Loucy (cell line): Measurements from ENCODE around the gene TMEM117.

Source experiments
- H2AFZ ChIP-seq: fragments of 200-600 bp; sonication (generic); 2 replicates; pipeline ENCODE4 v1.6.0; 2016; ENCODE audit warnings: antibody characterized with exemption, mild to moderate bottlenecking, low read length, moderate library complexity
- H3F3A ChIP-seq: fragments of 200-600 bp; 2 replicates; pipeline ENCODE4 v1.6.0; 2016; ENCODE audit warnings: antibody characterized with exemption, low read depth, mild to moderate bottlenecking
- H3K27me3 ChIP-seq: fragments of 200-600 bp; sonication (generic); 2 replicates; pipeline ENCODE4 v1.6.1; 2014; ENCODE audit warnings: low read length, mild to moderate bottlenecking; ENCODE audit not compliant: insufficient read depth, poor library complexity, severe bottlenecking
- H3K36me3 ChIP-seq: fragments of 200-600 bp; sonication (generic); 2 replicates; pipeline ENCODE4 v1.6.1; 2016; ENCODE audit warnings: low read length; ENCODE audit not compliant: insufficient read depth
- H3K4me1 ChIP-seq: fragments of 200-600 bp; sonication (generic); 2 replicates; pipeline ENCODE4 v1.5.1; 2014; ENCODE audit warnings: low read length, mild to moderate bottlenecking; ENCODE audit not compliant: insufficient read depth, poor library complexity, severe bottlenecking
- H3K4me2 ChIP-seq: fragments of 200-600 bp; sonication (generic); 2 replicates; pipeline ENCODE4 v1.6.0; 2014; ENCODE audit warnings: antibody characterized with exemption, low read length, low read depth, mild to moderate bottlenecking; ENCODE audit not compliant: poor library complexity, severe bottlenecking
- H3K4me3 ChIP-seq: fragments of 200-600 bp; sonication (generic); 2 replicates; pipeline ENCODE4 v1.5.1; 2014; ENCODE audit warnings: low read length, mild to moderate bottlenecking, mixed read lengths; ENCODE audit not compliant: poor library complexity, severe bottlenecking
- H3K79me2 ChIP-seq: fragments of 200-600 bp; sonication (generic); 2 replicates; pipeline ENCODE4 v1.6.1; 2014; ENCODE audit warnings: low read length; ENCODE audit not compliant: insufficient read depth
- H3K9ac ChIP-seq: fragments of 200-600 bp; sonication (generic); 2 replicates; pipeline ENCODE4 v1.6.0; 2014; ENCODE audit warnings: mild to moderate bottlenecking, low read depth, low read length, moderate library complexity; ENCODE audit not compliant: poor library complexity, severe bottlenecking
- H3K9me2 ChIP-seq: fragments of 200-600 bp; sonication (generic); replicated peaks from 2 replicates; pipeline ENCODE4 v1.6.1; 2016; ENCODE audit warnings: low read depth, low read length, mixed read lengths
- H3K9me3 ChIP-seq: fragments of 200-600 bp; sonication (generic); 2 replicates; pipeline ENCODE4 v1.6.1; 2014; ENCODE audit warnings: mild to moderate bottlenecking, antibody characterized with exemption, low read length, low read depth; ENCODE audit not compliant: insufficient read depth
- H4K20me1 ChIP-seq: fragments of 200-600 bp; sonication (generic); 2 replicates; pipeline ENCODE4 v1.6.0; 2014; ENCODE audit warnings: antibody characterized with exemption, low read length, mild to moderate bottlenecking; ENCODE audit not compliant: insufficient read depth, poor library complexity, severe bottlenecking
- CTCF ChIP-seq: fragments of 200-600 bp; sonication (generic); conservative IDR thresholded peaks from 2 replicates; pipeline ENCODE4 v1.5.1; 2014; ENCODE audit warnings: mild to moderate bottlenecking, antibody characterized with exemption, low read length
- EZH2phosphoT487 ChIP-seq: fragments of 200-600 bp; IDR thresholded peaks from 2 replicates; pipeline ENCODE4 v1.6.1; 2018; ENCODE audit warnings: antibody characterized with exemption, mild to moderate bottlenecking, moderate library complexity, borderline replicate concordance

TMEM117 gene

GRCh38 chr12:44286821-44287505 lies 451.1 kb downstream of the TMEM117 start:
- Histone ChIP-seq H3K9me3 (peaks cover 4% of the 10 kb centered on the region; the same call in 1 of the 2 replicates), H3F3A (no peaks in the 10 kb centered on the region), H3K4me2 (peak overlapping the region; percentile 16), H3K36me3 (no peaks in the 10 kb centered on the region), H3K27me3 (no peaks in the 10 kb centered on the region), H2AFZ (no peak overlapping the region), H3K9me2 (no peaks in the 10 kb centered on the region), H4K20me1 (no peaks in the 10 kb centered on the region), H3K4me1 (peaks cover 15% of the 10 kb centered on the region), H3K9ac (no peak overlapping the region), H3K4me3 (no peak overlapping the region), H3K79me2 (no peaks in the 10 kb centered on the region)
- TF ChIP-seq CTCF, result no peak
- no peak for TF ChIP-seq EZH2phosphoT487

GRCh38 chr12:44287545-44287944 lies 451.7 kb downstream of the TMEM117 start:
- Histone ChIP-seq H3F3A (no peaks in the 10 kb centered on the region), H3K9me2 (no peaks in the 10 kb centered on the region), H3K27me3 (no peaks in the 10 kb centered on the region), H4K20me1 (no peaks in the 10 kb centered on the region), H3K4me1 (peaks cover 15% of the 10 kb centered on the region), H3K79me2 (no peaks in the 10 kb centered on the region), H3K4me2 (no peak overlapping the region), H2AFZ (no peak overlapping the region), H3K9me3 (peaks cover 4% of the 10 kb centered on the region; the same call in 1 of the 2 replicates), H3K4me3 (no peak overlapping the region), H3K9ac (no peak overlapping the region), H3K36me3 (no peaks in the 10 kb centered on the region)
- TF ChIP-seq EZH2phosphoT487 (no peak), CTCF (no peak)

GRCh38 chr12:44294649-44295048 lies 458.8 kb downstream of the TMEM117 start:
- no peaks in the 10 kb centered on the region for H3K4me1 ChIP-seq
- H3K36me3 ChIP-seq, result no peaks in the 10 kb centered on the region
- H3K9ac ChIP-seq, result no peak overlapping the region
- H3K4me3 ChIP-seq, result no peak overlapping the region
- H3K4me2 ChIP-seq, result no peak overlapping the region
- peaks cover 4% of the 10 kb centered on the region; the same call in 1 of the 2 replicates for H3K9me3 ChIP-seq
- H3F3A ChIP-seq, result no peaks in the 10 kb centered on the region
- no peak overlapping the region for H2AFZ ChIP-seq
- H4K20me1 ChIP-seq, result no peaks in the 10 kb centered on the region
- no peaks in the 10 kb centered on the region for H3K9me2 ChIP-seq
- no peaks in the 10 kb centered on the region for H3K27me3 ChIP-seq
- H3K79me2 ChIP-seq, result no peaks in the 10 kb centered on the region
- no peak for TF ChIP-seq EZH2phosphoT487
- no peak for TF ChIP-seq CTCF
